GM21526 (cell line): Measurements from ENCODE around the gene PSMG2.
"Not testable (repeated sequence)": the region's sequence is repeated elsewhere in the genome, so short reads cannot be mapped to it uniquely, and the experiment has no call there.

ENCODE experiments used
- ATAC-seq: cut with Tn5 transposase; IDR thresholded peaks from one replicate; pipeline ENCODE4 v1.9.1; 2021; ENCODE audit warnings: moderate library complexity; ENCODE audit not compliant: unreplicated experiment, low FRiP score

The PSMG2 gene

GRCh38 chr18:12721495-12722275 is 18.8 kb downstream of the PSMG2 start:
- no peak for ATAC-seq

- ATAC-seq = no peak
Measured at GRCh38 chr18:12722731-12723130, 19.9 kb downstream of the PSMG2 start.

- no peak for ATAC-seq
Measured at GRCh38 chr18:12726331-12726730, 23.5 kb downstream of the PSMG2 start.

- ATAC-seq = no peak
Measured at GRCh38 chr18:12726774-12727550, 24.1 kb downstream of the PSMG2 start.

GRCh38 chr18:12737243-12737902 is 34.5 kb downstream of the PSMG2 start:
- ATAC-seq = no peak

GRCh38 chr18:12741351-12741750 is 38.5 kb downstream of the PSMG2 start:
- no peak for ATAC-seq

- no peak for ATAC-seq
Measured at GRCh38 chr18:12742453-12742852, 39.6 kb downstream of the PSMG2 start.

- ATAC-seq = no peak
Measured at GRCh38 chr18:12744103-12744502, 41.3 kb downstream of the PSMG2 start.

GRCh38 chr18:12745095-12745795 is 42.4 kb downstream of the PSMG2 start:
- ATAC-seq = no peak

GRCh38 chr18:12747530-12748315 is 44.9 kb downstream of the PSMG2 start:
- ATAC-seq = no peak

- ATAC-seq = no peak
Measured at GRCh38 chr18:12748671-12749070, 45.8 kb downstream of the PSMG2 start.

GRCh38 chr18:12749121-12749520 is 46.3 kb downstream of the PSMG2 start:
- ATAC-seq = no peak

- peak; percentile 55 for ATAC-seq
Measured at GRCh38 chr18:12750076-12750714, 47.4 kb downstream of the PSMG2 start.

GRCh38 chr18:12750715-12751502 is 48.1 kb downstream of the PSMG2 start:
- no peak for ATAC-seq

- no peak for ATAC-seq
Measured at GRCh38 chr18:12751503-12751884, 48.7 kb downstream of the PSMG2 start.

GRCh38 chr18:12751891-12752290 is 49.0 kb downstream of the PSMG2 start:
- no peak for ATAC-seq

GRCh38 chr18:12754511-12754910 is 51.7 kb downstream of the PSMG2 start:
- ATAC-seq = no peak

GRCh38 chr18:12755606-12756005 is 52.8 kb downstream of the PSMG2 start:
- not testable (repeated sequence) for ATAC-seq
